Mammary epithelial cell (primary cell): ENCODE measurements around the gene RP9.

ENCODE experiments used
- CTCF ChIP-seq, 2 donors: IDR thresholded peaks in 1 of 2; conservative IDR thresholded peaks in 1 of 2; 2 replicates each; pipeline ENCODE4 v1.5.1; 2011 to 2012; ENCODE audit warnings: inconsistent platforms in 2 of 2, low read length in 2 of 2, mild to moderate bottlenecking in 2 of 2, control low read depth in 1 of 2, low read depth in 1 of 2; ENCODE audit not compliant: insufficient read depth in 1 of 2; ENCODE audit errors: extremely low read depth in 1 of 2
- EZH2 ChIP-seq: IDR thresholded peaks from 2 replicates; pipeline ENCODE4 v1.6.1; 2012; ENCODE audit warnings: low read length, inconsistent platforms, borderline replicate concordance

- TF ChIP-seq EZH2 (no peak), CTCF (conservative IDR thresholded peaks at IDR 0.05 in 1 of 2, IDR thresholded peaks at IDR 0.05 in 1 of 2; ENCODE audit: extremely low read depth in 1 of 2, insufficient read depth in 1 of 2, low read depth in 1 of 2, low read length in 2 of 2) (no peak)
Observed at GRCh38 chr7:33087858-33088257, 21.3 kb downstream of the RP9 start.
